Spinal cord (tissue), 10 donors: ENCODE results near the gene CXXC1. TPM values are rescaled to one million over a fixed set of nuclear protein-coding genes. Genes with fewer than 3 reads are reported as not detected.

Experiments
- DNase-seq, 6 donors: peaks; one replicate each; pipeline versions ENCODE4 v3.0.0 to v3.0.0-alpha.2; 2013 to 2015; ENCODE audit warnings: low spot score in 6 of 6, low read depth in 4 of 6
- H3K27ac ChIP-seq: one replicate; pipeline ENCODE4 v1.5.1; 2013; ENCODE audit warnings: low read depth, low read length, control low read depth
- H3K27me3 ChIP-seq: one replicate; pipeline ENCODE4 v1.6.1; 2013; ENCODE audit warnings: low read length; ENCODE audit not compliant: control insufficient read depth, insufficient read depth
- H3K36me3 ChIP-seq: one replicate; pipeline ENCODE4 v1.6.1; 2013; ENCODE audit warnings: low read length; ENCODE audit not compliant: control insufficient read depth, insufficient read depth
- H3K4me1 ChIP-seq: one replicate; pipeline ENCODE4 v1.6.1; 2013; ENCODE audit warnings: low read length; ENCODE audit not compliant: control insufficient read depth, insufficient read depth
- H3K4me3 ChIP-seq: one replicate; pipeline ENCODE4 v1.5.1; 2013; ENCODE audit warnings: low read depth, low read length, control low read depth
- H3K9me3 ChIP-seq: one replicate; pipeline ENCODE4 v1.6.1; 2013; ENCODE audit warnings: low read length; ENCODE audit not compliant: control insufficient read depth, insufficient read depth
- WGBS: methylation state at CpG from one replicate; pipeline ENCODE4 v1.1.5; 2013; ENCODE audit warnings: missing lambda C conversion rate; ENCODE audit not compliant: insufficient coverage; 5-methylcytosine and 5-hydroxymethylcytosine counted together
- polyA plus RNA-seq, 2 donors: library from polyadenylated mRNA; unstranded; fragments of 120-200 nt; gene quantifications; one replicate each; pipeline ENCODE4 v1.2.1, GENCODE V29; 2013; ENCODE audit not compliant: insufficient read length in 2 of 2
- total RNA-seq, 2 donors: library from RNA; depleted of rRNA in 1 of 2; stranded (reverse); fragments of 120-200 nt in 1 of 2; fragments of >200 nt in 1 of 2; gene quantifications; one replicate each; pipeline versions ENCODE4 v1.2.3 to v1.2.4, GENCODE V29; 2013 to 2014
- donor health status: healthy.

CXXC1 gene
- total and polyA plus RNA-seq, 4 donors, result 31.2 to 97.5 (median 55.1) TPM

- peaks cover 23% of the 10 kb centered on the region for H3K4me1 ChIP-seq
- DNase-seq, result no peak
- no peak overlapping the region for H3K4me3 ChIP-seq
- H3K27me3 ChIP-seq, result no peaks in the 10 kb centered on the region
- no peaks in the 10 kb centered on the region for H3K9me3 ChIP-seq
- H3K36me3 ChIP-seq, result peaks cover 62% of the 10 kb centered on the region
- WGBS, result 100% methylated on average over 1 of the region's 7 CpGs
- no peak overlapping the region for H3K27ac ChIP-seq
These were observed 7.7 kb downstream of the CXXC1 start for GRCh38 chr18:50279752-50280151.

- Histone ChIP-seq H3K27me3 (no peaks in the 10 kb centered on the region), H3K4me3 (no peak overlapping the region), H3K27ac (no peak overlapping the region), H3K4me1 (peaks cover 23% of the 10 kb centered on the region), H3K36me3 (peaks cover 62% of the 10 kb centered on the region), H3K9me3 (no peaks in the 10 kb centered on the region)
- DNase-seq, result no peak
- WGBS, result no CpG with 5 or more reads among the region's 6 CpGs
These were observed 9.6 kb downstream of the CXXC1 start for GRCh38 chr18:50277942-50278341.

GRCh38 chr18:50276452-50276851 lies 11.0 kb downstream of the CXXC1 start:
- peaks cover 11% of the 10 kb centered on the region for H3K4me1 ChIP-seq
- 92% methylated on average over 4 of the region's 4 CpGs for WGBS
- no peaks in the 10 kb centered on the region for H3K27me3 ChIP-seq
- no peak overlapping the region for H3K27ac ChIP-seq
- no peak overlapping the region for H3K4me3 ChIP-seq
- H3K36me3 ChIP-seq, result peaks cover 61% of the 10 kb centered on the region
- DNase-seq, result no peak
- H3K9me3 ChIP-seq, result no peaks in the 10 kb centered on the region

GRCh38 chr18:50275503-50276036 lies 11.9 kb downstream of the CXXC1 start:
- 97% methylated on average over 19 of the region's 19 CpGs for whole genome bisulfite sequencing
- Histone ChIP-seq H3K9me3 (no peaks in the 10 kb centered on the region), H3K27ac (no peak overlapping the region), H3K4me1 (peaks cover 10% of the 10 kb centered on the region), H3K4me3 (no peak overlapping the region), H3K27me3 (no peaks in the 10 kb centered on the region), H3K36me3 (peaks cover 62% of the 10 kb centered on the region)
- no peak for DNase-seq

GRCh38 chr18:50274941-50275340 lies 12.6 kb downstream of the CXXC1 start:
- 92% methylated on average over 5 of the region's 10 CpGs for WGBS
- no peak overlapping the region for H3K27ac ChIP-seq
- no peaks in the 10 kb centered on the region for H3K9me3 ChIP-seq
- peaks cover 4% of the 10 kb centered on the region for H3K4me1 ChIP-seq
- no peaks in the 10 kb centered on the region for H3K27me3 ChIP-seq
- no peak for DNase-seq
- peaks cover 66% of the 10 kb centered on the region for H3K36me3 ChIP-seq
- no peak overlapping the region for H3K4me3 ChIP-seq

- Histone ChIP-seq H3K4me3 (no peak overlapping the region), H3K27ac (no peak overlapping the region), H3K36me3 (peaks cover 69% of the 10 kb centered on the region), H3K27me3 (no peaks in the 10 kb centered on the region), H3K9me3 (no peaks in the 10 kb centered on the region), H3K4me1 (no peaks in the 10 kb centered on the region)
- DNase-seq, result no peak
- 96% methylated on average over 15 of the region's 17 CpGs for WGBS
These were observed 13.4 kb downstream of the CXXC1 start for GRCh38 chr18:50274044-50274442.

- H3K4me1 ChIP-seq, result peaks cover 1% of the 10 kb centered on the region
- no peaks in the 10 kb centered on the region for H3K9me3 ChIP-seq
- H3K27me3 ChIP-seq, result no peaks in the 10 kb centered on the region
- H3K4me3 ChIP-seq, result no peak overlapping the region
- 95% methylated on average over 19 of the region's 23 CpGs for WGBS
- H3K36me3 ChIP-seq, result peaks cover 71% of the 10 kb centered on the region
- no peak for DNase-seq
- H3K27ac ChIP-seq, result no peak overlapping the region
These were observed 14.1 kb downstream of the CXXC1 start for GRCh38 chr18:50273203-50274043.

- no peak for DNase-seq
These were observed 14.9 kb downstream of the CXXC1 start for GRCh38 chr18:50272568-50272967.

GRCh38 chr18:50268022-50268747 lies 19.3 kb downstream of the CXXC1 start:
- Histone ChIP-seq H3K27me3 (no peaks in the 10 kb centered on the region), H3K9me3 (no peaks in the 10 kb centered on the region), H3K4me3 (peak overlapping the region; percentile 51), H3K4me1 (peaks cover 23% of the 10 kb centered on the region), H3K36me3 (peaks cover 40% of the 10 kb centered on the region), H3K27ac (peak overlapping the region; percentile 70)
- 16% methylated on average over 48 of the region's 56 CpGs for WGBS
- peak in 2 of 6 donors; percentile 63 to 78 for DNase-seq

More at GRCh38 chr18:50272568-50272967, 14.9 kb downstream of the CXXC1 start:
- WGBS, result 84% methylated on average over 4 of the region's 5 CpGs
- Histone ChIP-seq H3K4me1 (peaks cover 7% of the 10 kb centered on the region), H3K36me3 (peaks cover 76% of the 10 kb centered on the region), H3K27me3 (no peaks in the 10 kb centered on the region), H3K27ac (no peak overlapping the region), H3K9me3 (no peaks in the 10 kb centered on the region), H3K4me3 (no peak overlapping the region)
